IMR-90 (cell line): Measurements from ENCODE around the gene ZNF521. TPM values are rescaled to one million over a fixed set of nuclear protein-coding genes. Genes with fewer than 3 reads are reported as not detected.

ENCODE experiments used
- ATAC-seq: fragments of 200-7000 bp; cut with Tn5 transposase; 2 replicates; pipeline ENCODE4 v1.9.1; 2020; ENCODE audit warnings: low read depth, mild to moderate bottlenecking, moderate library complexity
- BruUV-seq: library from RNA; stranded (reverse); fragments of 400-500 nt; replicated peaks from 2 replicates; lab custom pipeline; 2021; lab: Mats Ljungman, UMichigan
- CTCF ChIA-PET: fragments of 300-600 bp; formaldehyde crosslinking; extraction: SDS; loops from one replicate; lab custom pipeline; 2021; ENCODE audit warnings: antibody characterized with exemption; lab: Yijun Ruan, JAX
- POLR2A ChIA-PET: fragments of 300-600 bp; sonication (Branson Sonifier 250); formaldehyde crosslinking; loops from one replicate; lab custom pipeline; 2022; ENCODE audit warnings: antibody characterized with exemption; ENCODE audit not compliant: unreplicated experiment; lab: Charles Lee
- DNase-seq: peaks from one replicate; pipeline ENCODE4 v3.0.0; 2013
- H2AFZ ChIP-seq: replicated peaks from 2 replicates; pipeline ENCODE3; 2013; ENCODE audit warnings: low read length, mild to moderate bottlenecking; ENCODE audit not compliant: poor library complexity
- H2AK5ac ChIP-seq: 2 replicates; pipeline ENCODE4 v1.6.1; 2013; ENCODE audit warnings: low read depth, low read length, inconsistent platforms
- H2AK9ac ChIP-seq: replicated peaks from 2 replicates; pipeline ENCODE3; 2013; ENCODE audit warnings: mild to moderate bottlenecking, low read depth, low read length, moderate library complexity; ENCODE audit not compliant: poor library complexity
- H2BK120ac ChIP-seq: 2 replicates; pipeline ENCODE4 v1.6.1; 2013; ENCODE audit warnings: low read depth, low read length, inconsistent platforms
- H2BK15ac ChIP-seq: 3 replicates; pipeline ENCODE4 v1.6.1; 2013; ENCODE audit warnings: low read depth, low read length, inconsistent platforms
- H2BK20ac ChIP-seq: 2 replicates; pipeline ENCODE4 v1.6.1; 2013; ENCODE audit warnings: low read depth, mild to moderate bottlenecking, inconsistent platforms, low read length, moderate library complexity
- H2BK5ac ChIP-seq: 2 replicates; pipeline ENCODE4 v1.6.1; 2013; ENCODE audit warnings: mild to moderate bottlenecking, low read depth, low read length, inconsistent platforms; ENCODE audit not compliant: poor library complexity, severe bottlenecking
- H3K14ac ChIP-seq: replicated peaks from 2 replicates; pipeline ENCODE4 v1.6.1; 2013; ENCODE audit warnings: low read depth, low read length, inconsistent platforms
- H3K18ac ChIP-seq: 2 replicates; pipeline ENCODE4 v1.6.1; 2013; ENCODE audit warnings: low read depth, low read length, control low read depth
- H3K23ac ChIP-seq: 2 replicates; pipeline ENCODE4 v1.6.1; 2013; ENCODE audit warnings: low read depth, low read length, inconsistent platforms
- H3K27ac ChIP-seq: 2 replicates; pipeline ENCODE4 v1.5.1; 2013; ENCODE audit warnings: mild to moderate bottlenecking, control low read depth, low read length; ENCODE audit not compliant: insufficient read depth
- H3K27me3 ChIP-seq: 2 replicates; pipeline ENCODE4 v1.6.1; 2013; ENCODE audit warnings: low read length; ENCODE audit not compliant: control insufficient read depth, insufficient read depth
- H3K36me3 ChIP-seq: 2 replicates; pipeline ENCODE4 v1.6.1; 2013; ENCODE audit warnings: low read length, mixed read lengths; ENCODE audit not compliant: control insufficient read depth, insufficient read depth
- H3K4ac ChIP-seq: 2 replicates; pipeline ENCODE4 v1.6.1; 2013; ENCODE audit warnings: low read depth, low read length, inconsistent platforms
- H3K4me1 ChIP-seq: 2 replicates; pipeline ENCODE4 v1.6.1; 2013; ENCODE audit warnings: low read length, mixed read lengths; ENCODE audit not compliant: control insufficient read depth, insufficient read depth
- H3K4me2 ChIP-seq: 2 replicates; pipeline ENCODE4 v1.6.1; 2013; ENCODE audit warnings: low read depth, mild to moderate bottlenecking, control low read depth, low read length, moderate library complexity
- H3K4me3 ChIP-seq: 2 replicates; pipeline ENCODE4 v1.5.1; 2013; ENCODE audit warnings: low read depth, mild to moderate bottlenecking, control low read depth, low read length, moderate library complexity; ENCODE audit not compliant: insufficient read depth
- H3K56ac ChIP-seq: 2 replicates; pipeline ENCODE4 v1.6.1; 2013; ENCODE audit warnings: low read length, inconsistent platforms; ENCODE audit not compliant: insufficient read depth; ENCODE audit errors: extremely low read depth
- H3K79me1 ChIP-seq, 2 experiments: 2 replicates each; pipeline ENCODE4 v1.6.1; 2013; ENCODE audit warnings: low read length in 2 of 2, inconsistent platforms in 1 of 2, low read depth in 1 of 2
- H3K9ac ChIP-seq: 2 replicates; pipeline ENCODE4 v1.6.1; 2013; ENCODE audit warnings: low read depth, low read length, control low read depth
- H3K9me1 ChIP-seq: 2 replicates; pipeline ENCODE4 v1.6.1; 2013; ENCODE audit warnings: low read length, inconsistent platforms; ENCODE audit not compliant: insufficient read depth
- H3K9me3 ChIP-seq: 2 replicates; pipeline ENCODE4 v1.6.1; 2013; ENCODE audit warnings: low read length; ENCODE audit not compliant: control insufficient read depth, insufficient read depth
- H4K20me1 ChIP-seq: 2 replicates; pipeline ENCODE4 v1.6.1; 2013; ENCODE audit warnings: low read length, inconsistent platforms; ENCODE audit not compliant: insufficient read depth
- H4K5ac ChIP-seq: 2 replicates; pipeline ENCODE4 v1.6.1; 2013; ENCODE audit warnings: mild to moderate bottlenecking, low read depth, low read length, control low read depth
- H4K8ac ChIP-seq, 2 experiments: 2 replicates each; pipeline ENCODE4 v1.6.1; 2013; ENCODE audit warnings: low read depth in 2 of 2, low read length in 2 of 2, control low read depth in 1 of 2, inconsistent platforms in 1 of 2
- H4K91ac ChIP-seq: 2 replicates; pipeline ENCODE4 v1.6.1; 2013; ENCODE audit warnings: low read depth, low read length, inconsistent platforms; ENCODE audit not compliant: insufficient read depth
- BHLHE40 ChIP-seq: fragments of 150-350 bp; IDR thresholded peaks from 2 replicates; pipeline ENCODE4 v1.6.1; 2016; ENCODE audit warnings: mild to moderate bottlenecking, low read depth, low read length
- CEBPB ChIP-seq: IDR thresholded peaks from 2 replicates; pipeline ENCODE4 v1.6.1; 2012; ENCODE audit warnings: low read depth, low read length, improper control_type of control experiment
- CHD1 ChIP-seq: IDR thresholded peaks from 2 replicates; pipeline ENCODE4 v1.6.1; 2012; ENCODE audit warnings: low read depth, low read length, improper control_type of control experiment
- FOS ChIP-seq: fragments of 150-350 bp; IDR thresholded peaks from 2 replicates; pipeline ENCODE4 v1.6.1; 2016; ENCODE audit warnings: low read depth, low read length
- MAFK ChIP-seq: IDR thresholded peaks from 2 replicates; pipeline ENCODE4 v1.6.1; 2012; ENCODE audit warnings: low read depth, low read length, improper control_type of control experiment
- MAZ ChIP-seq: IDR thresholded peaks from 2 replicates; pipeline ENCODE4 v1.6.1; 2012; ENCODE audit warnings: low read depth, mild to moderate bottlenecking, low read length, improper control_type of control experiment, moderate library complexity, borderline replicate concordance
- MXI1 ChIP-seq: IDR thresholded peaks from 2 replicates; pipeline ENCODE4 v1.6.1; 2012; ENCODE audit warnings: low read depth, mild to moderate bottlenecking, low read length, moderate library complexity, borderline replicate concordance
- NFE2L2 ChIP-seq: fragments of 150-350 bp; IDR thresholded peaks from 2 replicates; pipeline ENCODE4 v1.6.1; 2016; ENCODE audit warnings: low read depth, mild to moderate bottlenecking, low read length
- POLR2A ChIP-seq: IDR thresholded peaks from 2 replicates; pipeline ENCODE4 v1.6.1; 2012; ENCODE audit warnings: mild to moderate bottlenecking, low read depth, low read length
- RAD21 ChIP-seq: IDR thresholded peaks from 2 replicates; pipeline ENCODE4 v1.6.1; 2012; ENCODE audit warnings: low read length, improper control_type of control experiment
- RCOR1 ChIP-seq: IDR thresholded peaks from 2 replicates; pipeline ENCODE4 v1.6.1; 2012; ENCODE audit warnings: mild to moderate bottlenecking, low read length, improper control_type of control experiment; ENCODE audit not compliant: insufficient replicate concordance
- RFX5 ChIP-seq: IDR thresholded peaks from 2 replicates; pipeline ENCODE4 v1.8.0; 2012; ENCODE audit warnings: low read depth, mild to moderate bottlenecking, low read length, moderate library complexity
- SMC3 ChIP-seq: fragments of 150-350 bp; IDR thresholded peaks from 2 replicates; pipeline ENCODE4 v1.6.1; 2016; ENCODE audit warnings: low read depth, mild to moderate bottlenecking, antibody characterized with exemption, low read length, moderate library complexity
- WGBS, 2 experiments: methylation state at CpG; one replicate each; pipeline versions ENCODE4 v1.1.5 to v1.1.7; 2013; ENCODE audit warnings: missing lambda C conversion rate in 2 of 2; ENCODE audit not compliant: insufficient read length in 1 of 2; ENCODE audit errors: extremely low coverage in 2 of 2; 5-methylcytosine and 5-hydroxymethylcytosine counted together
- dilution Hi-C: fragments of 300-500 bp; cut with HindIII; formaldehyde crosslinking; loops from one replicate; pipeline ENCODE4 v1.14.3; 2018; ENCODE audit warnings: low sequenced_read_pairs; ENCODE audit not compliant: unreplicated experiment
- in situ Hi-C: fragments of 300-500 bp; cut with MboI; formaldehyde crosslinking; loops from 3 replicates; pipeline ENCODE4 v1.14.3; 2019; ENCODE audit warnings: low sequenced_read_pairs, inconsistent platforms, mixed read lengths
- intact Hi-C: fragments of 100-400 bp; cut with micrococcal nuclease; formaldehyde crosslinking; loops from 2 replicates; pipeline ENCODE4 v1.10.0; 2022
- polyA plus RNA-seq, 3 experiments: library from polyadenylated mRNA; depleted of rRNA; stranded (reverse); fragments of >200 nt; gene quantifications; 2 replicates each; pipeline ENCODE4 v1.2.3, GENCODE V29; 2012; ENCODE audit warnings: low replicate concordance in 1 of 3
- total RNA-seq: library from RNA; depleted of rRNA; stranded (reverse); fragments of >200 nt; gene quantifications from 2 replicates; pipeline ENCODE4 v1.2.3, GENCODE V29; 2012
- TF ChIP-seq, protein P1 (sequence below): conservative IDR thresholded peaks from 2 replicates; pipeline ENCODE4 v1.5.1; 2012; ENCODE audit warnings: mild to moderate bottlenecking, low read depth, low read length, improper control_type of control experiment
- TF ChIP-seq, protein P2 (sequence below): fragments of 150-350 bp; IDR thresholded peaks from 2 replicates; pipeline ENCODE4 v1.6.1; 2017; ENCODE audit warnings: mild to moderate bottlenecking, antibody characterized with exemption, low read length, low read depth

Gene ZNF521
- total and polyA plus RNA-seq, 2 of the 4 experiments (the other 2 are of a cell fraction): 21.5 to 59.3 TPM

DNA sequence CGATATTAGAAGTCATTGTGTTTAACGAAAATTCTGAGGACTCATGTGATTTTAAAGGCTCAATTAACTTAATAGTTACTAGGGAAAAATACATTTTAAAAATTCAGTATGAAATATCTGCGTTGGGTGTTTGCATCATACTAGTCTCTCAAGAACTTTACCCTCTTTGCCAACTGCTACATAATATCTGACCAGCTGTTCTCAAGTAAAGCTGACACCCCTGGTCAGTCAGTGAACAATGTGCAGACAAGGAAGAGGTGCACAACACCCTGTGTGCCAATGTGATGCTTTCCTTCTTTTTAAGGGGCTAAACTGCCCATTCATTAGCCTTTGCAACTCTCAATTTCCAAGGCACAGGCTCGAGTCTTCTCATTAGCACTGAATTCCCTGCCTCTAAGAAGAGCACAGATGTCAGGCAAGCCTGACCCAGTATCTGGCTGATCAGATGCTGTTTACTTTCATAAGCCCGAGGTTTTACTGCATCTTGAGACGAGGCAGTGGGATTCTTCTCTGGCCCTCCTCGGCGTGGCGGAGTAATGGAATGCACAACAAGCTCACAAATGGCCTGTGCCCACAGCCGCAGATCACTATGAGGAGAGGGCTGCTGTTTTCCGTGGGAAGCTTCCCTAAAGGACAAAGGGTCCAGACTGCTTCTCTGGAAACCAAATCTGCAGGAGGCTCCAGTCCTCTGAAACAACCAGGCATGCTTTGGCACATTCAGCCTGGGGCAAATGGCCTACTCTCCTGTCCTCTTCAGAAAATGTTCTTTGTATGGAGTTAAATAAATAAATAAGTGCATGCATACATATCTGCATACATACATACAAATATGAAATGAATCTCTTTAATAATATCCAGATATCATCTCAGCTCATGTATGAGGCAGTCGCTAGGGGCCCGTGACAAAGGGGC is 240.3 kb downstream of the ZNF521 start:
- CTCF ChIA-PET: no interaction called here
- dilution Hi-C loops (no loop called here), in situ Hi-C loops (no loop called here), intact Hi-C loops (no loop called here)
- no peak overlapping the region for H2BK5ac ChIP-seq
- H3K36me3 ChIP-seq: no peaks in the 10 kb centered on the region
- H4K5ac ChIP-seq: 0 out of 2 replicates have a peak overlapping the region, but pooled peaks have one; percentile 27
- no peak overlapping the region for H3K4me2 ChIP-seq
- H3K18ac ChIP-seq: no peak overlapping the region
- no peak overlapping the region for H2AK5ac ChIP-seq
- POLR2A ChIA-PET: no interaction called here
- H2BK120ac ChIP-seq: no peak overlapping the region
- no peak overlapping the region for H2AK9ac ChIP-seq
- no peak overlapping the region for H3K56ac ChIP-seq
- H4K91ac ChIP-seq: no peak overlapping the region
- peaks cover 5% of the 10 kb centered on the region; the same call in 1 of the 2 replicates for H3K9me1 ChIP-seq
- WGBS, 2 experiments: 70% methylated on average over 6 of the region's 13 CpGs; no CpG with 5 or more reads in 1 of the 2 experiments
- H3K9me3 ChIP-seq: no peaks in the 10 kb centered on the region
- H2AFZ ChIP-seq: no peak overlapping the region
- H3K27ac ChIP-seq: no peak overlapping the region
- peaks cover 11% of the 10 kb centered on the region for H3K4me1 ChIP-seq
- no peak overlapping the region for H3K9ac ChIP-seq
- no peak overlapping the region for H2BK15ac ChIP-seq
- BruUV-seq: no TSS peak
- H2BK20ac ChIP-seq: no peak overlapping the region
- H3K14ac ChIP-seq: peak overlapping the region; percentile 57
- H4K20me1 ChIP-seq: no peaks in the 10 kb centered on the region
- no peak overlapping the region; the same call in 1 of the 2 replicates for H3K4ac ChIP-seq
- no peak overlapping the region for H3K4me3 ChIP-seq
- no peak overlapping the region for H4K8ac ChIP-seq
- H3K27me3 ChIP-seq: no peaks in the 10 kb centered on the region
- H3K23ac ChIP-seq: no peak overlapping the region
- DNase-seq (no peak), ATAC-seq (no peak)
- 0 out of 4 replicates have a peak, but pooled peaks cover 5 to 8% of the 10 kb centered on the region in 2 experiments for H3K79me1 ChIP-seq
- TF ChIP-seq CEBPB: no peak
- TF ChIP-seq RCOR1: no peak
- TF ChIP-seq CHD1: no peak
- TF ChIP-seq NFE2L2: no peak
- TF ChIP-seq, protein P1, sequence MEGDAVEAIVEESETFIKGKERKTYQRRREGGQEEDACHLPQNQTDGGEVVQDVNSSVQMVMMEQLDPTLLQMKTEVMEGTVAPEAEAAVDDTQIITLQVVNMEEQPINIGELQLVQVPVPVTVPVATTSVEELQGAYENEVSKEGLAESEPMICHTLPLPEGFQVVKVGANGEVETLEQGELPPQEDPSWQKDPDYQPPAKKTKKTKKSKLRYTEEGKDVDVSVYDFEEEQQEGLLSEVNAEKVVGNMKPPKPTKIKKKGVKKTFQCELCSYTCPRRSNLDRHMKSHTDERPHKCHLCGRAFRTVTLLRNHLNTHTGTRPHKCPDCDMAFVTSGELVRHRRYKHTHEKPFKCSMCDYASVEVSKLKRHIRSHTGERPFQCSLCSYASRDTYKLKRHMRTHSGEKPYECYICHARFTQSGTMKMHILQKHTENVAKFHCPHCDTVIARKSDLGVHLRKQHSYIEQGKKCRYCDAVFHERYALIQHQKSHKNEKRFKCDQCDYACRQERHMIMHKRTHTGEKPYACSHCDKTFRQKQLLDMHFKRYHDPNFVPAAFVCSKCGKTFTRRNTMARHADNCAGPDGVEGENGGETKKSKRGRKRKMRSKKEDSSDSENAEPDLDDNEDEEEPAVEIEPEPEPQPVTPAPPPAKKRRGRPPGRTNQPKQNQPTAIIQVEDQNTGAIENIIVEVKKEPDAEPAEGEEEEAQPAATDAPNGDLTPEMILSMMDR: no peak
- no peak for TF ChIP-seq RAD21
- TF ChIP-seq SMC3: no peak
- no peak for TF ChIP-seq BHLHE40
- no peak for TF ChIP-seq MAZ
- no peak for TF ChIP-seq RFX5
- TF ChIP-seq FOS: no peak
- TF ChIP-seq, protein P2, sequence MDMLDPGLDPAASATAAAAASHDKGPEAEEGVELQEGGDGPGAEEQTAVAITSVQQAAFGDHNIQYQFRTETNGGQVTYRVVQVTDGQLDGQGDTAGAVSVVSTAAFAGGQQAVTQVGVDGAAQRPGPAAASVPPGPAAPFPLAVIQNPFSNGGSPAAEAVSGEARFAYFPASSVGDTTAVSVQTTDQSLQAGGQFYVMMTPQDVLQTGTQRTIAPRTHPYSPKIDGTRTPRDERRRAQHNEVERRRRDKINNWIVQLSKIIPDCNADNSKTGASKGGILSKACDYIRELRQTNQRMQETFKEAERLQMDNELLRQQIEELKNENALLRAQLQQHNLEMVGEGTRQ: no peak
- TF ChIP-seq MXI1: no peak
- TF ChIP-seq MAFK: no peak
- no peak for TF ChIP-seq POLR2A
